Epidermal melanocyte (primary cell): Measurements from ENCODE around the gene PSME3IP1.
"Not testable (repeated sequence)": the region's sequence is repeated elsewhere in the genome, so short reads cannot be mapped to it uniquely, and the experiment has no call there.

Experiments used
- DNase-seq: peaks from one replicate; pipeline ENCODE4 v3.0.0; 2011; ENCODE audit warnings: low spot score; ENCODE audit not compliant: insufficient read length

The PSME3IP1 gene

GRCh38 chr16:57200321-57200720 lies 14.5 kb upstream of the PSME3IP1 start:
- not testable (repeated sequence) for DNase-seq

- no peak for DNase-seq
Measured at GRCh38 chr16:57196753-57197152, 10.9 kb upstream of the PSME3IP1 start.

- no peak for DNase-seq
Measured at GRCh38 chr16:57196286-57196685, 10.4 kb upstream of the PSME3IP1 start.

GRCh38 chr16:57194512-57194911 lies 8.7 kb upstream of the PSME3IP1 start:
- DNase-seq = no peak

- no peak for DNase-seq
Measured at GRCh38 chr16:57192720-57193486, 7.1 kb upstream of the PSME3IP1 start.

GRCh38 chr16:57192146-57192545 lies 6.3 kb upstream of the PSME3IP1 start:
- no peak for DNase-seq

- DNase-seq = no peak
Measured at GRCh38 chr16:57191056-57191571, 5.3 kb upstream of the PSME3IP1 start.

- no peak for DNase-seq
Measured at GRCh38 chr16:57190136-57190535, 4.3 kb upstream of the PSME3IP1 start.

- not testable (repeated sequence) for DNase-seq
Measured at GRCh38 chr16:57189527-57189926, 3.7 kb upstream of the PSME3IP1 start.

- DNase-seq = no peak
Measured at GRCh38 chr16:57188711-57189002, 2.8 kb upstream of the PSME3IP1 start.

GRCh38 chr16:57187902-57188710 lies 2.3 kb upstream of the PSME3IP1 start:
- not testable (repeated sequence) for DNase-seq

GRCh38 chr16:57186872-57187854 lies 1.3 kb upstream of the PSME3IP1 start:
- DNase-seq = no peak

- no peak for DNase-seq
Measured at GRCh38 chr16:57185446-57185944, 344 bp downstream of the PSME3IP1 start.

GRCh38 chr16:57184887-57185445 lies 873 bp downstream of the PSME3IP1 start:
- no peak for DNase-seq

GRCh38 chr16:57184113-57184512 lies 1.7 kb downstream of the PSME3IP1 start:
- DNase-seq = no peak

- DNase-seq = no peak
Measured at GRCh38 chr16:57179215-57179828, 6.5 kb downstream of the PSME3IP1 start.

GRCh38 chr16:57178793-57179212 lies 7.0 kb downstream of the PSME3IP1 start:
- DNase-seq = no peak

- no peak for DNase-seq
Measured at GRCh38 chr16:57178196-57178595, 7.6 kb downstream of the PSME3IP1 start.

GRCh38 chr16:57175896-57176295 lies 9.9 kb downstream of the PSME3IP1 start:
- no peak for DNase-seq

- no peak for DNase-seq
Measured at GRCh38 chr16:57172721-57173290, 13.0 kb downstream of the PSME3IP1 start.
